NCI-H2029 (cell line): ENCODE data around the gene SEPTIN1.
A peak's percentile ranks its signal among the peaks of the same experiment; 100 is the strongest.
"Not testable (repeated sequence)": the region's sequence is repeated elsewhere in the genome, so short reads cannot be mapped to it uniquely, and the experiment has no call there.

Source experiments
- DNase-seq: peaks from one replicate; lab custom pipeline; 2025; lab: John Stamatoyannopoulos, UW

Gene SEPTIN1

GRCh38 chr16:30401768-30402425 is 19.5 kb upstream of the SEPTIN1 start:
- DNase-seq: no peak

- no peak for DNase-seq
Measured at GRCh38 chr16:30399435-30400186, 17.2 kb upstream of the SEPTIN1 start.

GRCh38 chr16:30398661-30399434 is 16.5 kb upstream of the SEPTIN1 start:
- DNase-seq: no peak

- DNase-seq: no peak
Measured at GRCh38 chr16:30397776-30398660, 15.7 kb upstream of the SEPTIN1 start.

GRCh38 chr16:30397056-30397455 is 14.7 kb upstream of the SEPTIN1 start:
- DNase-seq: no peak

- DNase-seq: not testable (repeated sequence)
Measured at GRCh38 chr16:30396627-30397026, 14.3 kb upstream of the SEPTIN1 start.

GRCh38 chr16:30395992-30396585 is 13.7 kb upstream of the SEPTIN1 start:
- DNase-seq: no peak

- peak; percentile 78 for DNase-seq
Measured at GRCh38 chr16:30395155-30395991, 13.0 kb upstream of the SEPTIN1 start, which contains the start of gene ZNF48. Gene ZNF48, plus strand, starts transcription at chr16:30395420. Its CDS starts 375 bp downstream, at chr16:30395795.

- DNase-seq: no peak
Measured at GRCh38 chr16:30394592-30395154, 12.3 kb upstream of the SEPTIN1 start.

- no peak for DNase-seq
Measured at GRCh38 chr16:30383521-30383920, 1.2 kb upstream of the SEPTIN1 start.

- no peak for DNase-seq
Measured at GRCh38 chr16:30381291-30382041, 895 bp downstream of the SEPTIN1 start.

GRCh38 chr16:30380803-30381208 is 1.6 kb downstream of the SEPTIN1 start:
- DNase-seq: no peak

- DNase-seq: no peak
Measured at GRCh38 chr16:30380072-30380802, 2.1 kb downstream of the SEPTIN1 start.

- DNase-seq: no peak
Measured at GRCh38 chr16:30379158-30379783, 3.1 kb downstream of the SEPTIN1 start.

- DNase-seq: peak; percentile 95
Measured at GRCh38 chr16:30378236-30379157, 3.9 kb downstream of the SEPTIN1 start.

- DNase-seq: peak; percentile 88
Measured at GRCh38 chr16:30377812-30378235, 4.5 kb downstream of the SEPTIN1 start.
